Transverse colon (tissue), 4 donors: ENCODE data around the gene GOSR1. TPM values are rescaled to one million over a fixed set of nuclear protein-coding genes. Genes with fewer than 3 reads are reported as not detected.

ENCODE experiments used
- DNase-seq: peaks from one replicate; pipeline ENCODE4 v3.0.0-alpha.2; 2019
- H3K27ac ChIP-seq, 4 donors: fragments of 200-600 bp; sonication (generic); 2 replicates each; pipeline ENCODE4 v1.5.1; 2016 to 2018; ENCODE audit warnings: inconsistent platforms in 4 of 4
- H3K27me3 ChIP-seq: fragments of 200-600 bp; sonication (generic); 2 replicates; pipeline ENCODE4 v1.5.1; 2017; ENCODE audit warnings: inconsistent platforms
- H3K36me3 ChIP-seq, 4 donors: fragments of 200-600 bp; sonication (generic); 2 replicates each; pipeline ENCODE4 v1.5.1; 2017 to 2019; ENCODE audit warnings: inconsistent platforms in 4 of 4
- H3K4me1 ChIP-seq, 4 donors: fragments of 200-600 bp; sonication (generic); 2 replicates each; pipeline ENCODE4 v1.5.1; 2017 to 2020; ENCODE audit warnings: inconsistent platforms in 4 of 4
- H3K4me3 ChIP-seq, 4 donors: fragments of 200-600 bp; sonication (generic); 1 replicate in 1 of 4; 2 replicates in 3 of 4; pipeline versions ENCODE4 v1.5.1 to v1.6.1; 2017 to 2019; ENCODE audit warnings: inconsistent platforms in 4 of 4
- H3K9me3 ChIP-seq, 2 donors: fragments of 200-600 bp; sonication (generic); 2 replicates each; pipeline ENCODE4 v1.5.1; 2017 to 2019; ENCODE audit warnings: inconsistent platforms in 2 of 2
- CTCF ChIP-seq, 5 experiments: fragments of 200-600 bp in 3 of 5; fragments of 450-650 bp in 2 of 5; sonication (generic) in 3 of 5; IDR thresholded peaks; 1 replicate in 2 of 5; 2 replicates in 3 of 5; pipeline ENCODE4 v1.5.1; 2016 to 2017; ENCODE audit warnings: antibody characterized with exemption in 5 of 5, inconsistent platforms in 3 of 5, mild to moderate bottlenecking in 2 of 5, moderate library complexity in 1 of 5
- EP300 ChIP-seq: sonication (generic); formaldehyde crosslinking; IDR thresholded peaks from one replicate; pipeline ENCODE4 v1.6.1; 2017; ENCODE audit warnings: antibody characterized with exemption, low read depth
- POLR2A ChIP-seq: fragments of 450-650 bp; IDR thresholded peaks from one replicate; pipeline ENCODE4 v1.6.1; 2016; ENCODE audit warnings: antibody characterized with exemption, mild to moderate bottlenecking, moderate library complexity
- POLR2AphosphoS5 ChIP-seq, 3 donors: sonication (generic); formaldehyde crosslinking; IDR thresholded peaks; one replicate each; pipeline ENCODE4 v1.6.1; 2016; ENCODE audit warnings: antibody characterized with exemption in 3 of 3
- WGBS, 2 donors: methylation state at CpG; one replicate each; pipeline ENCODE4 v1.1.5; 2018; ENCODE audit warnings: low coverage in 1 of 2; 5-methylcytosine and 5-hydroxymethylcytosine counted together
- in situ Hi-C, 4 donors: fragments of 200-750 bp; cut with MboI; loops; one replicate each; pipeline versions ENCODE4 v1.15.0 to v1.15.1; 2017; ENCODE audit warnings: low sequenced_read_pairs in 3 of 4, low pct_ligation_motif_present in 1 of 4, low pct_unique_long_range_greater_than_20kb in 1 of 4
- intact Hi-C: fragments of 100-400 bp; cut with DNase I; formaldehyde crosslinking; loops from one replicate; pipeline ENCODE4 v1.15.1; 2023; ENCODE audit warnings: low total_unique reads
- total RNA-seq, 4 donors: library from RNA; depleted of rRNA; stranded (reverse); fragments of >200 nt; gene quantifications; one replicate each; pipeline ENCODE4 v1.1.0, GENCODE V29; 2016

The GOSR1 gene
- total RNA-seq, 4 donors from 2014 or later = 27.3 to 56.1 (median 42.1) TPM

- intact Hi-C loops (no loop called here), in situ Hi-C loops (no loop called here)
- no peak for DNase-seq
- TF ChIP-seq POLR2AphosphoS5 (IDR thresholded peaks at IDR 0.05) (no peak), EP300 (no peak), POLR2A (no peak), CTCF (IDR thresholded peaks at IDR 0.05) (no peak)
- H3K4me1 ChIP-seq = peaks cover 0 to 6% (median 0%) of the 10 kb centered on the region in 4 donors
- no peaks in the 10 kb centered on the region for H3K27me3 ChIP-seq
- 80% methylated on average over 19 of the region's 20 CpGs; no CpG with 5 or more reads in 1 of the 2 donors for whole genome bisulfite sequencing, 2 donors
- H3K36me3 ChIP-seq = no peaks in the 10 kb centered on the region
- H3K9me3 ChIP-seq = no peaks in the 10 kb centered on the region
- no peak overlapping the region for H3K27ac ChIP-seq
- H3K4me3 ChIP-seq = no peak overlapping the region
These were observed 77.9 kb downstream of the GOSR1 start for GRCh38 chr17:30554839-30555751.

GRCh38 chr17:30555942-30556341 is 78.7 kb downstream of the GOSR1 start:
- no peak for DNase-seq
- in situ Hi-C loops (no loop called here), intact Hi-C loops (no loop called here)
- TF ChIP-seq POLR2A (no peak), CTCF (IDR thresholded peaks at IDR 0.05) (no peak), POLR2AphosphoS5 (IDR thresholded peaks at IDR 0.05) (no peak), EP300 (no peak)
- H3K9me3 ChIP-seq = no peaks in the 10 kb centered on the region
- no peaks in the 10 kb centered on the region for H3K27me3 ChIP-seq
- H3K4me1 ChIP-seq = peaks cover 0 to 2% (median 0%) of the 10 kb centered on the region in 4 donors
- no peak overlapping the region for H3K27ac ChIP-seq
- H3K36me3 ChIP-seq = no peaks in the 10 kb centered on the region
- no peak overlapping the region for H3K4me3 ChIP-seq
- 92% methylated on average over 5 of the region's 5 CpGs; no CpG with 5 or more reads in 1 of the 2 donors for WGBS, 2 donors

GRCh38 chr17:30556374-30557332 is 79.4 kb downstream of the GOSR1 start:
- in situ Hi-C loops (no loop called here), intact Hi-C loops (no loop called here)
- 85% methylated on average over 26 of the region's 26 CpGs; no CpG with 5 or more reads in 1 of the 2 donors for WGBS, 2 donors
- no peaks in the 10 kb centered on the region for H3K27me3 ChIP-seq
- H3K27ac ChIP-seq = no peak overlapping the region
- H3K4me3 ChIP-seq = no peak overlapping the region
- TF ChIP-seq POLR2A (no peak), POLR2AphosphoS5 (IDR thresholded peaks at IDR 0.05) (no peak), EP300 (no peak), CTCF (IDR thresholded peaks at IDR 0.05) (no peak)
- no peaks in the 10 kb centered on the region for H3K36me3 ChIP-seq
- DNase-seq = no peak
- H3K9me3 ChIP-seq = no peaks in the 10 kb centered on the region
- H3K4me1 ChIP-seq = no peaks in the 10 kb centered on the region
